HAP-1 (cell line): Measurements from ENCODE around the gene CLEC10A.
"Not testable (repeated sequence)": the region's sequence is repeated elsewhere in the genome, so short reads cannot be mapped to it uniquely, and the experiment has no call there.

Experiments
- DNase-seq, 2 experiments: peaks; one replicate each; pipeline ENCODE4 v3.0.0-alpha.2; 2016 to 2020; ENCODE audit warnings: low spot score in 2 of 2
- H3K27me3 ChIP-seq: fragments of 250-450 bp; sonication (Bioruptor Pico); 2 replicates; pipeline ENCODE4 v1.5.1; 2020; ENCODE audit warnings: low read depth, mild to moderate bottlenecking, moderate library complexity
- H3K36me3 ChIP-seq: fragments of 250-450 bp; sonication (Bioruptor Pico); replicated peaks from 2 replicates; pipeline ENCODE4 v1.5.1; 2020; ENCODE audit warnings: mild to moderate bottlenecking
- H3K4me1 ChIP-seq: fragments of 250-450 bp; sonication (Bioruptor Pico); 2 replicates; pipeline ENCODE4 v1.5.1; 2020; ENCODE audit warnings: mild to moderate bottlenecking
- H3K4me3 ChIP-seq: fragments of 250-450 bp; sonication (Bioruptor Pico); 2 replicates; pipeline ENCODE4 v1.5.1; 2020; ENCODE audit warnings: mild to moderate bottlenecking, moderate library complexity
- H3K9me3 ChIP-seq: fragments of 250-450 bp; sonication (Bioruptor Pico); 2 replicates; pipeline ENCODE4 v1.5.1; 2020; ENCODE audit warnings: mild to moderate bottlenecking, moderate library complexity
- in situ Hi-C: fragments of 300-500 bp; cut with MboI; formaldehyde crosslinking; loops from 3 replicates; pipeline ENCODE4 v1.14.3; 2020; ENCODE audit warnings: low sequenced_read_pairs, inconsistent platforms, mixed read lengths

CLEC10A gene

DNA sequence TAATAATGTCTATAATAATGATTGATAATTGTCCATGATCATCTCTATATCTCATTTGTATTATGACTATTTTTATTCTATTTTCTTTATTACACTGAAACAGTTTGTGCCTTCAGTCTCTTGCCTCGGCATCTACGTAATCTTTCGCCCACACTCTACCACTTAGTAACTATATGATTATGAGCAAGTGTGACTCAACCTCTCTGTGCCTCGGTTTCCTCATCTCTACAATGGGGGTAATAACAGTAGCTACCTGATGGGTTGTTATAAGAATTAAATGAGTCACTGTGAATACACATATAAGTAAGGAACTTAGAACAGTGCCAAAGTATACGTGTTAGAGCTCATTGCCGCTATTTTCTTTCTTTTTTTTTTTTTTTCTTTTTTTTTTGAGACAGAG is 32.5 kb downstream of the CLEC10A start:
- in situ Hi-C loops, result loop anchor here (10.0 kb wide), 1 partner anchor 137 kb away; no protein-coding TSS in a partner anchor
- Histone ChIP-seq H3K4me3 (no peak overlapping the region), H3K4me1 (peaks cover 4% of the 10 kb centered on the region), H3K27me3 (no peaks in the 10 kb centered on the region), H3K36me3 (no peaks in the 10 kb centered on the region), H3K9me3 (no peaks in the 10 kb centered on the region)
- no peak for DNase-seq

DNA sequence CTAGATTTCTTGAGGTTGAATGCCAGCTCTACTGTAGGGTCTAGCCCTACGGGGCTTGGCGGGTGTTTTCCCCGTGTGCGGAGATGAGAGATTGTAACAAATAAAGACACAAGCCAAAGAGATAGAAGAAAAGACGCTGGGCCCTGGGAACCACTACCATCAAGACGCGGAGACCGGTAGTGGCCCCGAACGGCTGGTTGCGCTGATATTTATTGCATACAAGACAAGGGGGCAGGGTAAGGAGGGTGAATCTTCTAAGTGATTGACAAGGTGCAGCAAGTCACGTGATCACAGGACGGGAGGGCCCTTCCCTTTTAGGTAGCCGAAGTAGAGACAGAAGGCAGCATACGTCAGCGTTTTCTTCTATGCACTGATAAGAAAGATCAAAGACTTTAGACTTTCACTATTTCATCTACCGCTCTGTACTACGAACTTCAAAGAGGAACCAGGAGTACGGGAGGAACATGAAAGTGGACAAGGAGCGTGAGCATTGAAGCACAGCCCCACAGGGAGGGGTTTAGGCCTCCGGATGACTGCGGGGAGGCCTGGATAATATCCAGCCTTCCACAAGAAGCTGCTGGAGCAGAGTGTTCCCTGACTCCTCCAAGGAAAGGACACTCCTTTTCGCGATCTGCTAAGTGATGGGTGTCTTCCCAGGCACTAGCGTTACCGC is 33.2 kb downstream of the CLEC10A start:
- H3K27me3 ChIP-seq, H3K36me3 ChIP-seq, H3K9me3 ChIP-seq, DNase-seq, H3K4me1 ChIP-seq, H3K4me3 ChIP-seq: not testable (repeated sequence)
- in situ Hi-C loops, result loop anchor here (10.0 kb wide), 1 partner anchor 138 kb away; no protein-coding TSS in a partner anchor

DNA sequence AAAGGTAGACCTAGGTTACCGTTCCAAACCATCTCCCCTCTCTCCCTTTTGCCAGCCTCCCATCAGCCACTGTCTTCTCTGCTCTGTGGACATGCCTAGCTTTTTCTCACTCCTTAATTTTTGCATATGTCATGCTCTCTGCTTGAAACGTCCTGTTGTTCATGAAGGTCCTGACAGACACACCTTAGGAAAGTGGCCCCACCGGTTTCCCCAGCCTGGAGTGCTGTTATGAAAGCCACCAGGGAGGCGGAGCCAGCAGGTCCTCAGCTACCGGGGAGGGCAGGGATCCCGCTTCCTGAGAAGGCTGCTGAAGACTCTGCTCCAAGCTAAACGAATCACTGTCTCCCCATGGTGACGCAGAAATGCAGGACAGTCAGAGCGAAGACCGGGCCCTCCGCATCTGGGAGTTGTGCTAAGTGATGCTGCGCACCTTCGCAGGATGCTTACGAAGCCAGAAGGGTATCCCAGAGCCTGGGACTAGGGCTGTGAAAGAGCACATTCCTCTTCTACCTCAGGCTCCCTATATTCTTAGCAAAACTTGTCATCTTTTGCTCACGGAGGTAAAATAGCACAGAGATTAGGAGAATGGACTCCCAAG is 33.8 kb downstream of the CLEC10A start:
- Histone ChIP-seq H3K9me3 (no peaks in the 10 kb centered on the region), H3K36me3 (no peaks in the 10 kb centered on the region), H3K4me1 (peaks cover 4% of the 10 kb centered on the region), H3K4me3 (no peak overlapping the region), H3K27me3 (no peaks in the 10 kb centered on the region)
- in situ Hi-C loops, result loop anchor here (10.0 kb wide), 1 partner anchor 139 kb away; no protein-coding TSS in a partner anchor
- peak in 1 of 2 experiments; percentile 35 for DNase-seq

DNA sequence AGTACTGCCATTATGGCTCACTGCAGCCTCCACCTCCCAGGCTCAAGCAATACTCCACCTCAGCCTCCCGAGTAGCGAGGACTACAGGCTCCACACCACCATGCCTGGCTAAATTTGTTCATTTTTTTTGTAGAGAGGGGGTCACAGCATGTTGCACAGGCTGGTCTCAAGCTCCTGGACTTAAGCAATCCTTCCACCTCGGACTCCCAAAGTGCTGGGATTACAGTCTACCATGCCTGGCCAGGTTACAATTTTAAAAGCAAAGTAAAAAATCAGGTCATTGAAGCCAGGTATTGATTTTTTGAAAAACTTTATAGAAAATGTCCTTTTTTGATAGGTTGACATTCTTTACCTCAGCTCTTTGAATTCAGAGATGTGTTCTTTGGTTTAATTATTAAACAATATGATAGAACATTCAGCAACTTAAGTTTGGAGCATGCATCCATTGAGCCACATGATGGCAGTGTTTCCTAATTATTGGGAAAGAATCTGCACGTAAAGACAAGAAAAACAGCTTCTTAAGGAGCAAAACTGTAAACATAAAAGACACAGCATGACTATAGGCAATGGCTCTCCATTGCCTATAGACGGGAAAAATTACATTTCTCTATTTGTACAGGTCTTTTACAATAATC is 34.4 kb downstream of the CLEC10A start:
- in situ Hi-C loops, result loop anchor here (10.0 kb wide), 1 partner anchor 139 kb away; no protein-coding TSS in a partner anchor
- H3K36me3 ChIP-seq, result no peaks in the 10 kb centered on the region
- H3K4me1 ChIP-seq, result peaks cover 4% of the 10 kb centered on the region
- no peaks in the 10 kb centered on the region for H3K27me3 ChIP-seq
- H3K9me3 ChIP-seq, result no peaks in the 10 kb centered on the region
- DNase-seq, result peak; percentile 52 to 69
- H3K4me3 ChIP-seq, result no peak overlapping the region

DNA sequence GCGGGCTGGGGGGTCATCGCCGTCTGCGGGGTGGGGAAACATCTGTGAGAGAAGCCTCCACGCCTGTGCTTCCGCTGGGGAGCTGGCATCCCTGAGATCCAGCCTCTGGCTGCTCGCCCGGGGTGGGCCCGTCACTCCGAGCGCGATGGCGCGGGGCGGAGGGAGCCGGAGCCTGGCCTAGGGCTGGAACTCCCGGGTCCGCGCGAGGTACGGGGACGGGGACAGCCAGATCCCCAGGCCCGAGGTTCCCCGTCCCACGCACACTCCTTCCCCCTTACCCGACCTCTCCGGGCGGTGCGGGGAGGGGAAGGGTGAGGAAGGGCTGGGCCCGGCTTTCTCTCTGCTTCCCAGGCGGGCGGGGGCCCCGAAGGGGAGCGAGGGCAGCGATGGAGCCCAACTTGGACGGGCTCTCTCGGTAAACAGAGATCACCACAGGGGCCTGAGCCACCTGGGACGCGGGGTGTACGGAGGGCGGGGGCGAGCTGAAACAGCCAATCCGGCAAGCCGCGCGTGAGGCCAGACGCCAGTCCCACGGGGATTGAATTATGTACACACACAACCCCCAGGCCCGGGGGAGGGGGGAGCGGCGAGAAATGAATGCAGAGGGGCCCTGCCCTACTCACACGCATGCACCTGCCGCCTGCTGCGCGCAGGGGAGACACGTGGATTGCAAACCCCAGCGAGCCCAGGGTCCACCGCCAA is 36.4 kb downstream of the CLEC10A start, which contains the start of gene SLC16A11:
SLC16A11 (minus strand) TSS at position 596 of the 702 bp plus-strand sequence; CDS start at position 17, 579 bp downstream.
- in situ Hi-C loops, result loop anchor here (10.0 kb wide), 1 partner anchor 141 kb away; no protein-coding TSS in a partner anchor
- Histone ChIP-seq H3K36me3 (0 out of 2 replicates have a peak, but pooled peaks cover 2% of the 10 kb centered on the region), H3K9me3 (no peaks in the 10 kb centered on the region), H3K27me3 (no peaks in the 10 kb centered on the region), H3K4me1 (no peaks in the 10 kb centered on the region), H3K4me3 (no peak within 1 kb of the TSS)
- peak in 1 of 2 experiments; percentile 40 for DNase-seq

DNA sequence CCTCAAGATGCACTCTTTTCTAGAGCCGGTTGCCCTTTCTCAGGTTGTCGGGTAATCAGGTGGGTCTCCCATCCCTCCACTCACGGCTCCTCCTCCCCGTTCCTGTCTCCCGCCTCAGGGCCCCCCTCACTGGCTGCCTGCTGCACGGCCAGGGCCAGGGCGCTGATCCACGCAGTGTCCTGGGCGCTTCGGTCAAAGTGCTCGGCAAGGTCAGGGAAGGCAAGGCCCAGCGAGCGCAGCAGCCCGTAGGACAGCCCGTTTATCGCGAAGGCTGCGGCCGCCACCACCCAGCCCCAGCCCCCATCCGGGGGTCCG is 36.9 kb downstream of the CLEC10A start:
- Histone ChIP-seq H3K36me3 (0 out of 2 replicates have a peak, but pooled peaks cover 2% of the 10 kb centered on the region), H3K4me1 (no peaks in the 10 kb centered on the region), H3K27me3 (no peaks in the 10 kb centered on the region), H3K9me3 (no peaks in the 10 kb centered on the region), H3K4me3 (no peak overlapping the region)
- in situ Hi-C loops, result loop anchor here (10.0 kb wide), 1 partner anchor 142 kb away; no protein-coding TSS in a partner anchor
- DNase-seq, result no peak

DNA sequence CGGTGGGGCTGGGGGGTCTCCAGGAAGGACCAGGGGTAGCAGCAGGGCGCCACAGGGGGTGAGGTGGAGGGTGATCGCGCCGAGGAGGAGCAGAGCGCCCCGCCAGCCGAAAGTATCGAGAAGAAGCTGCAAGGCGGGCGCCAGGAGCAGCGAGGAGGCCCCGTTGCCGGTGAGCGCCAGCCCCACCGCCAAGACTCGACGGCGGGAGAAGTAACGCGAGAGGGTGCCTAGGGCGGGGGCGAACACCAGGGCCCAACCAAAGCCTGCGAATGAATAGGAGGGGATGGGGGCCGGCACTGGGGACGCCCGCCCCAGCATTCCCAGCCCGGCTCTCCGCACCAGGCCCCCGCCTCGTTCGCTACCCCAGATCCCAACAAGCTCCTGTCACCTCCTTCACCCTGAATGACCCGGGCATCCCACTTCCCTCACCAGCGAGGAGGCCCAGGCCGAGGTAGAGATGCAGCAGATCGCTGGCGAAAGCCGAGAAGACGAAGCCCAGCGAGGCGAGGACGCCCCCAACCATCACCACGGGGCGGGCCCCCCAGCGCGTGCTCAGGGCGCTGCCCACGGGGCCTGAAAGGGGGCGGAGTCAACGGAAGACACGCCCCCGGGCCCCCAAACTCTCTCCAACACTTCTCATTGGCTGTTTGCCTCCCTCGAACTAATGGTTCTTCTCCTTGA is 37.4 kb downstream of the CLEC10A start:
- Histone ChIP-seq H3K36me3 (0 out of 2 replicates have a peak, but pooled peaks cover 2% of the 10 kb centered on the region), H3K27me3 (no peaks in the 10 kb centered on the region), H3K4me3 (no peak overlapping the region), H3K9me3 (no peaks in the 10 kb centered on the region), H3K4me1 (no peaks in the 10 kb centered on the region; the same call in 1 of the 2 replicates)
- DNase-seq, result no peak
- in situ Hi-C loops, result loop anchor here (10.0 kb wide), 1 partner anchor 142 kb away; no protein-coding TSS in a partner anchor

DNA sequence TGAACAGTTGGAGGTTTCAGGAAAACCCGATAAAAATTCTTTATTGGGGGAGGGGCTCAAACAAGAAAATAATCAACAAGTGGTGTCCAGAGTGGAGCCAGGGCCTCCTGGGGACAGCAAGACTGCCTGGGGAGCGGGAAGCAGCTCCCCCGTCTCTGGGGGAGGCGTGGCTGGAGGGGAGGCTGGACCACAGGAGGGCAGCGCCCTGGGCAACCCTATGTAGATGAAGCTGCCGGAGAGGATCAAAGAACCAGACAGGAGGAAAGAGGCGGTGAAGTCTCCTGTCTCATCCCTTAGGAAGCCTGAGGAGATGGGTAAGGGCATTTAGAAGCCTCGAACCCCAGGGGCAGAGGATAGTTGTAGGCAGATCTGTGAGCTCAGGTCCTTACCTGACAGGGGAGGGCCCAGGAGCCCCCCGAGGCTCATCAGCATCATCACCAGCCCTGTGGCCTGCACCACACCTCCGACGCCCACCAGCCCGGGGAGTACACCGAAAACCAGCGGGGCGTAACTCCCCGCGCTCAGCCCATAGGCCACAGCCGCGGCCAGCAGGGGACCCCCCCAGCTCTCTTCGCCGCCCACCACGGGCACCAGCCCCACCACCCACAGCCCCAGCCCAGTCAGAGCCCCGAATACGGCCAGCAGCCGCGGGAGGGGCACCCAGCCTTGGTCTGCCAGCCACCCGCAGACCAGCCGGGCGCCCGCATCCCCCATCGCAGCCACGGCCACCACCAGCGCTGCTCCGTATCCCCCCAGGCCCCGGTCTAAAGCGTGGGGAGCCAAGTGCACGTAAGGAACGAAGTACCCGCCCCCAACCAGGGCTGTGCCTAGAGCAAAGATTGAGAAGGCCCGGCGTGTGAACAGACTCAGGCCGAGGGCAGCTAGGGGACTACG is 38.2 kb downstream of the CLEC10A start:
- no peaks in the 10 kb centered on the region for H3K9me3 ChIP-seq
- in situ Hi-C loops, result loop anchor here (10.0 kb wide), 1 partner anchor 143 kb away; no protein-coding TSS in a partner anchor
- no peak for DNase-seq
- no peak overlapping the region for H3K4me3 ChIP-seq
- 0 out of 2 replicates have a peak, but pooled peaks cover 2% of the 10 kb centered on the region for H3K36me3 ChIP-seq
- no peaks in the 10 kb centered on the region for H3K27me3 ChIP-seq
- no peaks in the 10 kb centered on the region; the same call in none of the 2 replicates for H3K4me1 ChIP-seq

DNA sequence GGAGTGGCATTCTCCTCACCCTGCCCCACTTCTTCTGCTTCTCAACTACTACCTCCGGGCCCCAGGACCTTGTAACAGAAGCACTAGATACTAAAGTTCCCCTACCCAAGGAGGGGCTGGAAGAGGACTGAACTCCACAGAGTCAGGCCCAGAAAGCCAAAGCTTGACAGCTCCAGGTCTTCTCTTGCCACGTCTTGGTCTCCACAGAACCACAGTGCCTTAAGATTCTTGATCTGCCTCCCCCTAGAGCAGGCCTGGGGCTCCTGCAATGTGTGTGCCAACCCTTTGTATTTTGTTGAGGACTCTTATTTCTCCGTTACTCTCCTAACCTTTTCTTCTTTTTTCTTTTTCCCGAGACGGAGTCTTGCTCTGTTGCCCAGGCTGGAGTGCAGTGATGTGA is 40.2 kb downstream of the CLEC10A start:
- no peaks in the 10 kb centered on the region for H3K27me3 ChIP-seq
- peaks cover 4% of the 10 kb centered on the region for H3K4me1 ChIP-seq
- H3K36me3 ChIP-seq, result 0 out of 2 replicates have a peak, but pooled peaks cover 2% of the 10 kb centered on the region
- in situ Hi-C loops, result loop anchor here (10.0 kb wide), 1 partner anchor 145 kb away; no protein-coding TSS in a partner anchor
- no peak overlapping the region for H3K4me3 ChIP-seq
- no peaks in the 10 kb centered on the region for H3K9me3 ChIP-seq
- DNase-seq, result no peak

DNA sequence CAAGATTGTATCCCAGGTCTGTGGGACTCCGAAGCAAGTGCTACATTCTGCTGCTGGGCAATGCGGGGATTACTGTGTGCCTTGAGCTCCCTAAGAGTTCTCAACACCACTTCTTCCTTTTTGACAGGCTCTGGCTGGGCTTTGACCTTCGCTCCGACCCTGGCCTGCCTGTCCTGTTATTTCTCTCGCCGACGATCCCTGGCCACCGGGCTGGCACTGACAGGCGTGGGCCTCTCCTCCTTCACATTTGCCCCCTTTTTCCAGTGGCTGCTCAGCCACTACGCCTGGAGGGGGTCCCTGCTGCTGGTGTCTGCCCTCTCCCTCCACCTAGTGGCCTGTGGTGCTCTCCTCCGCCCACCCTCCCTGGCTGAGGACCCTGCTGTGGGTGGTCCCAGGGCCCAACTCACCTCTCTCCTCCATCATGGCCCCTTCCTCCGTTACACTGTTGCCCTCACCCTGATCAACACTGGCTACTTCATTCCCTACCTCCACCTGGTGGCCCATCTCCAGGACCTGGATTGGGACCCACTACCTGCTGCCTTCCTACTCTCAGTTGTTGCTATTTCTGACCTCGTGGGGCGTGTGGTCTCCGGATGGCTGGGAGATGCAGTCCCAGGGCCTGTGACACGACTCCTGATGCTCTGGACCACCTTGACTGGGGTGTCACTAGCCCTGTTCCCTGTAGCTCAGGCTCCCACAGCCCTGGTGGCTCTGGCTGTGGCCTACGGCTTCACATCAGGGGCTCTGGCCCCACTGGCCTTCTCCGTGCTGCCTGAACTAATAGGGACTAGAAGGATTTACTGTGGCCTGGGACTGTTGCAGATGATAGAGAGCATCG is 41.8 kb downstream of the CLEC10A start:
- H3K27me3 ChIP-seq, result no peaks in the 10 kb centered on the region
- no peaks in the 10 kb centered on the region for H3K9me3 ChIP-seq
- DNase-seq, result no peak
- H3K4me1 ChIP-seq, result peaks cover 4% of the 10 kb centered on the region
- in situ Hi-C loops, result no loop called here
- 0 out of 2 replicates have a peak, but pooled peaks cover 2% of the 10 kb centered on the region for H3K36me3 ChIP-seq
- no peak overlapping the region for H3K4me3 ChIP-seq

DNA sequence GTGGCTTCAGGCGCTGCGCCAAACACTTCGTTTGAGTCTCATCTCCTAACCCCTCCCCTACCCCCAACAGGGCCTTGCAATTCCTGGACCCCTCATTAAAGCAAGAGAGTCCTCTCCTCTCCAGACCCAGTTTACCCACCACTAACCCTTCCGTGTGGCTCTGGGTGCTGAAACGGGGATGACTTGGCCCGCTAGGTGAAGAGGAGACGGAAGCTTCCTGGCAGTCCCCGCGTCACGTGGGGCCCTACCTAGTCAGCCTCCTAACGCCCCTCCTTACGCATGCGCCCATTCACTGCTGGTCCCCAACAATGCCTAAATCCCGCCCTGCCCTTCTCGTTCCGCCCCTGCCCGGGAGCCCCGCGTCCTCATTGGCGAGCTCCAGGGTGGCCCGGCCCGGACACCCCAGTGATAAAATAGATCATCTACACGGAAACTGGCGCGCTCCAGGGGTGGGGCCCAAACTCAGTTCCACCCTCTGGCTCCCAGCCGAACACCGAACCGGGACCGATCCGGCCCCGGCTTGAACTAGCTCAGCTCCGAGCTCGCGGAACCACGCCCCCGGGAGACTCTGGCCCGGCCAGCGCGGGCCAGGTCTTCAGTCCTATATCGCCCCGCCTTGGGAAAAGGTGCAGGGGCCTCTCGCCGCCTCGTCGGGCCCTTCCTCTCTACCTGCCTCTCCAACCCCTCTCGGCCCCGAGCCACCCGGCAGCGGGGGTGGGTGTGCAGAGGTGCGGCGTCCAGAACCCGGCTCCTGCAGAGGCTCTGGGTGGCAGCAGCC is 44.3 kb downstream of the CLEC10A start, which contains the start of gene SLC16A13:
SLC16A13 (plus strand) TSS at position 425 of the 778 bp plus-strand sequence. CDS start 368 bp downstream, outside the sequence.
- in situ Hi-C loops, result no loop called here
- Histone ChIP-seq H3K27me3 (no peaks in the 10 kb centered on the region), H3K4me3 (peak within 1 kb of the TSS; percentile 87), H3K9me3 (no peaks in the 10 kb centered on the region), H3K4me1 (peaks cover 4% of the 10 kb centered on the region), H3K36me3 (0 out of 2 replicates have a peak, but pooled peaks cover 2% of the 10 kb centered on the region)
- peak; percentile 92 to 98 for DNase-seq
